K562 (cell line): ENCODE data around the gene FBN3. TPM values are rescaled to one million over a fixed set of nuclear protein-coding genes. Genes with fewer than 3 reads are reported as not detected.
A peak's percentile ranks its signal among the peaks of the same experiment; 100 is the strongest.

ENCODE experiments used
- ATAC-seq: fragments of 200-7000 bp; cut with Tn5 transposase; 3 replicates; pipeline ENCODE4 v1.9.1; 2020; ENCODE audit warnings: moderate library complexity
- BruUV-seq: library from RNA; stranded (reverse); fragments of 400-500 nt; replicated peaks from 2 replicates; lab custom pipeline; 2021; lab: Mats Ljungman, UMichigan
- CTCF ChIA-PET: fragments of 300-600 bp; formaldehyde crosslinking; extraction: SDS; loops from one replicate; lab custom pipeline; 2021; ENCODE audit warnings: low intra/inter-chr PET ratio; lab: Yijun Ruan, JAX
- POLR2A ChIA-PET: fragments of 300-600, 350-650 bp; sonication (Branson Sonifier 250); formaldehyde crosslinking; extraction: SDS; loops from one replicate; lab custom pipeline; 2021; ENCODE audit warnings: antibody characterized with exemption, inconsistent platforms; lab: Yijun Ruan, JAX
- DNase-seq, 4 experiments: peaks; one replicate each; pipeline versions ENCODE4 v3.0.0 to v3.0.0-alpha.2; 2011 to 2018; ENCODE audit warnings: low spot score in 3 of 4, mixed read lengths in 3 of 4; ENCODE audit errors: extremely low read depth in 1 of 4
- FAIRE-seq: peaks from 2 replicates; lab custom pipeline; 2011; peaks lifted over from hg19 to GRCh38; lab: Jason Lieb, UNC
- H2AFZ ChIP-seq: 2 replicates; pipeline ENCODE4 v1.6.0; 2011; ENCODE audit warnings: low read depth, low read length, control low read depth, inconsistent platforms
- H3K27ac ChIP-seq: fragments of 200-600 bp; 3 replicates; pipeline ENCODE4 v1.8.0; 2011; ENCODE audit warnings: low read depth, mild to moderate bottlenecking, control low read depth, inconsistent platforms, low read length, moderate library complexity, mixed read lengths; ENCODE audit errors: extremely low read depth
- H3K27me3 ChIP-seq, 2 experiments: fragments of 300-600 bp in 1 of 2; 2 replicates in 1 of 2; 3 replicates in 1 of 2; pipeline versions ENCODE4 v1.6.0 to v1.8.0; 2011; ENCODE audit warnings: inconsistent platforms in 2 of 2, low read length in 2 of 2, mild to moderate bottlenecking in 1 of 2, mixed read lengths in 1 of 2, moderate library complexity in 1 of 2; ENCODE audit not compliant: control insufficient read depth in 2 of 2, insufficient read depth in 2 of 2
- H3K36me3 ChIP-seq: fragments of 300-600 bp; 3 replicates; pipeline ENCODE4 v1.8.0; 2011; ENCODE audit warnings: mild to moderate bottlenecking, low read length, inconsistent platforms; ENCODE audit not compliant: control insufficient read depth, insufficient read depth
- H3K4me1 ChIP-seq, 2 experiments: fragments of 200-600 bp in 1 of 2; replicated peaks in 1 of 2; 2 replicates in 1 of 2; 3 replicates in 1 of 2; pipeline versions ENCODE4 v1.5.1 to v1.8.0; 2011; ENCODE audit warnings: inconsistent platforms in 2 of 2, low read length in 2 of 2, mild to moderate bottlenecking in 1 of 2, mixed read lengths in 1 of 2, moderate library complexity in 1 of 2; ENCODE audit not compliant: control insufficient read depth in 2 of 2, insufficient read depth in 2 of 2
- H3K4me2 ChIP-seq: 2 replicates; pipeline ENCODE4 v1.6.1; 2011; ENCODE audit warnings: low read length, control low read depth, inconsistent platforms, mixed read lengths; ENCODE audit not compliant: insufficient read depth
- H3K4me3 ChIP-seq: fragments of 200-600 bp; sonication (generic), shearing (Covaris generic); 2 replicates; pipeline ENCODE4 v1.5.1; 2016; ENCODE audit warnings: control low read depth, inconsistent platforms
- H3K79me2 ChIP-seq: fragments of 200-600 bp; 3 replicates; pipeline ENCODE4 v1.8.0; 2011; ENCODE audit warnings: low read length, inconsistent platforms; ENCODE audit not compliant: control insufficient read depth, insufficient read depth
- H3K9ac ChIP-seq, 2 experiments: 2 replicates each; pipeline versions ENCODE4 v1.6.0 to v1.6.1; 2011; ENCODE audit warnings: low read depth in 2 of 2, low read length in 2 of 2, control low read depth in 1 of 2, inconsistent platforms in 1 of 2, mild to moderate bottlenecking in 1 of 2, mixed read lengths in 1 of 2; ENCODE audit not compliant: insufficient read depth in 1 of 2
- H3K9me1 ChIP-seq: one replicate; pipeline ENCODE4 v1.6.0; 2011; ENCODE audit warnings: inconsistent platforms, mild to moderate bottlenecking, low read length, moderate library complexity; ENCODE audit not compliant: control insufficient read depth, insufficient read depth
- H3K9me3 ChIP-seq: replicated peaks from 2 replicates; pipeline ENCODE4 v1.5.1; 2011; ENCODE audit warnings: low read depth, low read length, inconsistent platforms; ENCODE audit not compliant: control insufficient read depth, insufficient read depth
- H4K20me1 ChIP-seq: replicated peaks from 2 replicates; pipeline ENCODE4 v1.6.1; 2011; ENCODE audit warnings: low read length, inconsistent platforms, mixed read lengths; ENCODE audit not compliant: control insufficient read depth, insufficient read depth
- ARID1B ChIP-seq: fragments of 450-650 bp; IDR thresholded peaks from 2 replicates; pipeline ENCODE4 v1.6.1; 2016; ENCODE audit warnings: antibody characterized with exemption, mild to moderate bottlenecking, inconsistent platforms
- BMI1 ChIP-seq: fragments of 150-350 bp; IDR thresholded peaks from 2 replicates; pipeline ENCODE4 v1.6.1; 2014; ENCODE audit warnings: low read length
- FUS ChIP-seq: fragments of 200-400 bp; formaldehyde crosslinking; optimal IDR thresholded peaks from 2 replicates; pipeline ENCODE3; 2017; ENCODE audit warnings: low read depth, low read length
- HNRNPK ChIP-seq: fragments of 200-400 bp; formaldehyde crosslinking; IDR thresholded peaks from one replicate; pipeline ENCODE4 v1.6.1; 2018; ENCODE audit warnings: mild to moderate bottlenecking, low read depth, low read length; ENCODE audit not compliant: poor library complexity, severe bottlenecking
- MED1 ChIP-seq: sonication (generic); formaldehyde crosslinking; IDR thresholded peaks from 2 replicates; pipeline ENCODE4 v1.8.1; 2023; ENCODE audit warnings: missing genetic modification reagents, borderline replicate concordance
- NFYB ChIP-seq: IDR thresholded peaks from 2 replicates; pipeline ENCODE4 v1.6.1; 2011; ENCODE audit warnings: mild to moderate bottlenecking, moderate library complexity; ENCODE audit not compliant: insufficient read length; ENCODE audit errors: extremely low read depth
- PHF20 ChIP-seq: fragments of 450-650 bp; IDR thresholded peaks from 2 replicates; pipeline ENCODE4 v1.6.1; 2018; ENCODE audit not compliant: partially characterized antibody
- POLR3A ChIP-seq: IDR thresholded peaks from 2 replicates; pipeline ENCODE4 v1.6.1; 2011; ENCODE audit warnings: borderline replicate concordance, mild to moderate bottlenecking, moderate library complexity; ENCODE audit not compliant: insufficient read length, insufficient read depth; ENCODE audit errors: extremely low read depth
- PURB ChIP-seq: sonication (generic); formaldehyde crosslinking; IDR thresholded peaks from 2 replicates; pipeline ENCODE4 v1.9.0; 2021; ENCODE audit warnings: low read depth, mild to moderate bottlenecking, missing genetic modification reagents
- SAFB2 ChIP-seq: fragments of 200-400 bp; formaldehyde crosslinking; IDR thresholded peaks from 2 replicates; pipeline ENCODE4 v1.6.1; 2018; ENCODE audit warnings: borderline replicate concordance, low read length, low read depth, moderate library complexity; ENCODE audit not compliant: severe bottlenecking
- ZBED1 ChIP-seq: IDR thresholded peaks from 2 replicates; pipeline ENCODE4 v1.6.1; 2014
- ZNF384 ChIP-seq: IDR thresholded peaks from 2 replicates; pipeline ENCODE4 v1.6.1; 2012; ENCODE audit warnings: low read depth, low read length, improper control_type of control experiment
- WGBS: fragments of 100-300 bp; shearing (Covaris generic); methylation state at CpG from one replicate; pipeline ENCODE4 v1.1.6; 2016; ENCODE audit warnings: low coverage, mixed read lengths; ENCODE audit not compliant: insufficient coverage; ENCODE audit errors: missing lambda C conversion rate; 5-methylcytosine and 5-hydroxymethylcytosine counted together
- in situ Hi-C: fragments of 300-500 bp; cut with MboI; formaldehyde crosslinking; loops from 4 replicates; pipeline ENCODE4 v1.15.0; 2018; ENCODE audit warnings: inconsistent platforms, mixed read lengths
- intact Hi-C: fragments of 100-400 bp; cut with micrococcal nuclease; formaldehyde crosslinking; loops from 2 replicates; pipeline ENCODE4 v1.14.2; 2022
- polyA plus RNA-seq, 8 experiments: library from polyadenylated mRNA; depleted of rRNA in 4 of 8; stranded (reverse) in 5 of 8; unstranded in 3 of 8; fragments of >200 nt; fragmentation: Nextera tagmentation in 2 of 8; fragmentation: Illumina TruSeq in 1 of 8; extraction: Ambion mirVana in 2 of 8; extraction: Trizol in 1 of 8; gene quantifications; 2 replicates each; pipeline versions ENCODE4 v1.2.1 to v1.2.3, GENCODE V29; 2011 to 2014; ENCODE audit warnings: inconsistent platforms in 1 of 8, missing spikeins in 1 of 8
- total RNA-seq, 7 experiments: library from RNA; depleted of rRNA in 6 of 7; stranded (reverse); fragments of >200 nt in 6 of 7; fragmentation: Illumina TruSeq in 2 of 7; extraction: Trizol in 2 of 7; gene quantifications; 2 replicates each; pipeline versions ENCODE4 v1.2.1 to v1.2.3, GENCODE V29; 2011 to 2021; ENCODE audit warnings: low replicate concordance in 1 of 7
- TF ChIP-seq, protein P1 (sequence below): fragments of 200-400 bp; formaldehyde crosslinking; IDR thresholded peaks from 2 replicates; pipeline ENCODE4 v1.6.1; 2017; ENCODE audit warnings: mild to moderate bottlenecking, low read depth, low read length, moderate library complexity
- TF ChIP-seq, protein P2 (sequence below): sonication (generic); formaldehyde crosslinking; IDR thresholded peaks from 2 replicates; pipeline ENCODE4 v1.9.0; 2022; ENCODE audit warnings: mild to moderate bottlenecking, missing genetic modification reagents
- TF ChIP-seq, protein P3 (sequence below): sonication (generic); formaldehyde crosslinking; IDR thresholded peaks from 2 replicates; pipeline ENCODE4 v1.5.0; 2020; ENCODE audit warnings: missing genetic modification reagents
- TF ChIP-seq, protein P4 (sequence below): fragments of 450-650 bp; IDR thresholded peaks from 2 replicates; pipeline ENCODE4 v1.6.1; 2018; ENCODE audit warnings: mild to moderate bottlenecking, low read depth; ENCODE audit not compliant: partially characterized antibody

The FBN3 gene
- total and polyA plus RNA-seq, 9 of the 15 experiments (the other 6 are each of a cell fraction or from before 2014, with no cell fraction given): under 0.01 to 0.29 (median 0.01) TPM; not detected in 4

DNA sequence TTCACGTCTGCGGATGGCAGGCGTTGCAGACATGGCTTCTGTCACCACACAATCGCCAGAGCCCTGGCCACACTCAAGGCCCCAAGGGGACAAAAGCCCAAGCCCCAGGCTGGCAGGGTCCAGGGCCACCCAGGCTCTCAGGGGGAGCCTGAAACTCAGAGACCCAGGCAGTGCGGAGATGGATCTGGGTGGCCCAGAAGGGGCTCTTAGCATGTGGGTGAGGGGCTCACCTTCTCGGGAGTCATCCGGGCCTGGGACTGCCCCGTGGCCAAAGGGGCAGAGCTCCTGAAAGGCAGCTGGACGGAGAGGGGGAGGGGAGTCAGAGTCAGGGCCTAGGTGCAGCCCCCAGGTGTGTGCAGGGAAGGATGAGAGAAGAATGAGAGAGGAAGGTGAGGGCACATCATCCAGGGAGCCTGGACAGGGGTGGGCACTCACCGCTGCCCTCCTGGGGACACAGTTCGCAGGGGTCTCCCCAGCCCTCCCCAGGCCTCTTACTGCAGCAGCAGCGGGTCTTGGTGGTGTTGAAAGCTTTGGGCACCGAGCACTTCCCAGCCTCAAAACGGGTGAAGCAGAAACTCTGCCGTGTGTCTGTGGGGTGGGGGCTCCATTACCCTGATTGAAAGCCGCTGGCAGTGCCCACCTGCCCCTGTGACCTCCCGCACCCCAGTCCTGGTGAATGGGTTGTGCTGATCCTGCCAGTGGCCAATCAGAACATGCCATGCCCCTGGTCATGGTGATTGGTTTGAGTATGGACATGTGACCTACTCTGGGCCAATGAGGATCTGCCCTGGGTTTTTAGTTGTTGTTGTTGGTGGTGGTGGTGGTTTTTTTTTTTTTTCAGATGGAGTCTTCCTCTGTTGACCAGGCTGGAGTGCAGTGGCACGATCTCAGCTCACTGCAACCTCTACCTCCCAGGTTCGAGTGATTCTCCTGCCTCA lies 59.5 kb downstream of the FBN3 start:
- H3K9me1 ChIP-seq: no peaks in the 10 kb centered on the region
- H3K9ac ChIP-seq: no peak overlapping the region; a peak in 1 of 4 replicates
- H3K9me3 ChIP-seq: no peaks in the 10 kb centered on the region; the same call in 1 of the 2 replicates
- H3K4me3 ChIP-seq: no peak overlapping the region
- H3K79me2 ChIP-seq: no peaks in the 10 kb centered on the region
- H3K27me3 ChIP-seq: no peaks in the 10 kb centered on the region
- FAIRE-seq: no peak
- ATAC-seq: no peak
- no TSS peak for BruUV-seq
- in situ Hi-C loops: no loop called here
- DNase-seq: peak in 1 of 4 experiments; percentile 39
- intact Hi-C loops: loop anchor here (5.0 kb wide), 1 partner anchor 52 kb away; no protein-coding TSS in a partner anchor
- no peaks in the 10 kb centered on the region for H3K36me3 ChIP-seq
- POLR2A ChIA-PET: interaction anchor here (0.6 kb wide), 1 partner anchor 78 kb away, joined by 3 read pairs; no protein-coding TSS in a partner anchor
- H3K27ac ChIP-seq: no peak overlapping the region
- CTCF ChIA-PET: no interaction called here
- peaks cover 15 to 36% of the 10 kb centered on the region in 2 experiments for H3K4me1 ChIP-seq
- no peak overlapping the region for H3K4me2 ChIP-seq
- no peaks in the 10 kb centered on the region for H4K20me1 ChIP-seq
- 72% methylated on average over 14 of the region's 19 CpGs for WGBS
- H2AFZ ChIP-seq: no peak overlapping the region
- TF ChIP-seq FUS (no peak), SAFB2 (no peak), PHF20 (no peak), BMI1 (no peak), MED1 (no peak), PURB (CRISPR knock-in tag) (no peak), ARID1B (no peak), NFYB (peak; percentile 65), ZBED1 (no peak), HNRNPK (no peak), POLR3A (no peak), ZNF384 (peak; percentile 38; the same call in 1 of the 2 replicates)
- TF ChIP-seq, protein P1, sequence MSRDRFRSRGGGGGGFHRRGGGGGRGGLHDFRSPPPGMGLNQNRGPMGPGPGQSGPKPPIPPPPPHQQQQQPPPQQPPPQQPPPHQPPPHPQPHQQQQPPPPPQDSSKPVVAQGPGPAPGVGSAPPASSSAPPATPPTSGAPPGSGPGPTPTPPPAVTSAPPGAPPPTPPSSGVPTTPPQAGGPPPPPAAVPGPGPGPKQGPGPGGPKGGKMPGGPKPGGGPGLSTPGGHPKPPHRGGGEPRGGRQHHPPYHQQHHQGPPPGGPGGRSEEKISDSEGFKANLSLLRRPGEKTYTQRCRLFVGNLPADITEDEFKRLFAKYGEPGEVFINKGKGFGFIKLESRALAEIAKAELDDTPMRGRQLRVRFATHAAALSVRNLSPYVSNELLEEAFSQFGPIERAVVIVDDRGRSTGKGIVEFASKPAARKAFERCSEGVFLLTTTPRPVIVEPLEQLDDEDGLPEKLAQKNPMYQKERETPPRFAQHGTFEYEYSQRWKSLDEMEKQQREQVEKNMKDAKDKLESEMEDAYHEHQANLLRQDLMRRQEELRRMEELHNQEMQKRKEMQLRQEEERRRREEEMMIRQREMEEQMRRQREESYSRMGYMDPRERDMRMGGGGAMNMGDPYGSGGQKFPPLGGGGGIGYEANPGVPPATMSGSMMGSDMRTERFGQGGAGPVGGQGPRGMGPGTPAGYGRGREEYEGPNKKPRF: no peak
- TF ChIP-seq, protein P2, sequence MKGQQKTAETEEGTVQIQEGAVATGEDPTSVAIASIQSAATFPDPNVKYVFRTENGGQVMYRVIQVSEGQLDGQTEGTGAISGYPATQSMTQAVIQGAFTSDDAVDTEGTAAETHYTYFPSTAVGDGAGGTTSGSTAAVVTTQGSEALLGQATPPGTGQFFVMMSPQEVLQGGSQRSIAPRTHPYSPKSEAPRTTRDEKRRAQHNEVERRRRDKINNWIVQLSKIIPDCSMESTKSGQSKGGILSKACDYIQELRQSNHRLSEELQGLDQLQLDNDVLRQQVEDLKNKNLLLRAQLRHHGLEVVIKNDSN (CRISPR knock-in tag): peak; percentile 88
- TF ChIP-seq, protein P3, sequence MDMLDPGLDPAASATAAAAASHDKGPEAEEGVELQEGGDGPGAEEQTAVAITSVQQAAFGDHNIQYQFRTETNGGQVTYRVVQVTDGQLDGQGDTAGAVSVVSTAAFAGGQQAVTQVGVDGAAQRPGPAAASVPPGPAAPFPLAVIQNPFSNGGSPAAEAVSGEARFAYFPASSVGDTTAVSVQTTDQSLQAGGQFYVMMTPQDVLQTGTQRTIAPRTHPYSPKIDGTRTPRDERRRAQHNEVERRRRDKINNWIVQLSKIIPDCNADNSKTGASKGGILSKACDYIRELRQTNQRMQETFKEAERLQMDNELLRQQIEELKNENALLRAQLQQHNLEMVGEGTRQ (CRISPR knock-in tag): peak; percentile 72
- TF ChIP-seq, protein P4, sequence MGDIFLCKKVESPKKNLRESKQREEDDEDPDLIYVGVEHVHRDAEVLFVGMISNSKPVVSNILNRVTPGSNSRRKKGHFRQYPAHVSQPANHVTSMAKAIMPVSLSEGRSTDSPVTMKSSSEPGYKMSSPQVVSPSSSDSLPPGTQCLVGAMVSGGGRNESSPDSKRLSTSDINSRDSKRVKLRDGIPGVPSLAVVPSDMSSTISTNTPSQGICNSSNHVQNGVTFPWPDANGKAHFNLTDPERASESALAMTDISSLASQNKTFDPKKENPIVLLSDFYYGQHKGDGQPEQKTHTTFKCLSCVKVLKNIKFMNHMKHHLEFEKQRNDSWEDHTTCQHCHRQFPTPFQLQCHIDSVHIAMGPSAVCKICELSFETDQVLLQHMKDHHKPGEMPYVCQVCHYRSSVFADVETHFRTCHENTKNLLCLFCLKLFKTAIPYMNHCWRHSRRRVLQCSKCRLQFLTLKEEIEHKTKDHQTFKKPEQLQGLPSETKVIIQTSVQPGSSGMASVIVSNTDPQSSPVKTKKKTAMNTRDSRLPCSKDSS: peak; percentile 24
